HepG2 (cell line): ENCODE data around the gene XPC. TPM values are rescaled to one million over a fixed set of nuclear protein-coding genes. Genes with fewer than 3 reads are reported as not detected.

Experiments used
- ATAC-seq: fragments of 200-7000 bp; cut with Tn5 transposase; 3 replicates; pipeline ENCODE4 v1.9.1; 2020; ENCODE audit warnings: mild to moderate bottlenecking, moderate library complexity
- BruUV-seq: library from RNA; stranded (reverse); fragments of 400-500 nt; replicated peaks from 2 replicates; lab custom pipeline; 2021; lab: Mats Ljungman, UMichigan
- CTCF ChIA-PET: fragments of 300-600 bp; formaldehyde crosslinking; extraction: SDS; loops from one replicate; lab custom pipeline; 2021; ENCODE audit warnings: low total read pairs, inconsistent platforms, low intra/inter-chr PET ratio; lab: Yijun Ruan, JAX
- POLR2A ChIA-PET: fragments of 350-600 bp; sonication (Branson Sonifier 250); formaldehyde crosslinking; loops from one replicate; lab custom pipeline; 2020; ENCODE audit warnings: antibody characterized with exemption, inconsistent platforms; lab: Yijun Ruan, JAX
- DNase-seq: peaks from one replicate; pipeline ENCODE4 v3.0.0-alpha.2; 2015; ENCODE audit warnings: low spot score
- FAIRE-seq: peaks from 3 replicates; lab custom pipeline; 2011; peaks lifted over from hg19 to GRCh38; lab: Jason Lieb, UNC
- H2AFZ ChIP-seq: one replicate; pipeline ENCODE4 v1.6.1; 2011; ENCODE audit warnings: low read length, inconsistent platforms
- H3K27ac ChIP-seq: fragments of 300-600 bp; 3 replicates; pipeline ENCODE4 v1.8.0; 2011; ENCODE audit warnings: mixed run types, mild to moderate bottlenecking, mixed read lengths, low read length, inconsistent platforms; ENCODE audit not compliant: insufficient read depth; ENCODE audit errors: extremely low read length
- H3K27me3 ChIP-seq, 2 experiments: fragments of 200-600 bp in 1 of 2; 2 replicates in 1 of 2; 3 replicates in 1 of 2; pipeline versions ENCODE4 v1.6.0 to v1.8.0; 2011; ENCODE audit warnings: low read length in 2 of 2, mild to moderate bottlenecking in 2 of 2, moderate library complexity in 2 of 2, inconsistent platforms in 1 of 2; ENCODE audit not compliant: insufficient read depth in 2 of 2, control insufficient read depth in 1 of 2
- H3K36me3 ChIP-seq, 2 experiments: fragments of 200-600 bp in 1 of 2; replicated peaks in 1 of 2; 2 replicates in 1 of 2; 3 replicates in 1 of 2; pipeline versions ENCODE4 v1.5.1 to v1.8.0; 2011; ENCODE audit warnings: low read length in 2 of 2, inconsistent platforms in 1 of 2; ENCODE audit not compliant: insufficient read depth in 2 of 2, control insufficient read depth in 1 of 2
- H3K4me1 ChIP-seq: 2 replicates; pipeline ENCODE4 v1.5.1; 2012; ENCODE audit warnings: low read length, inconsistent platforms; ENCODE audit not compliant: insufficient read depth
- H3K4me2 ChIP-seq: 2 replicates; pipeline ENCODE4 v1.6.0; 2011; ENCODE audit warnings: low read depth, low read length, inconsistent platforms
- H3K4me3 ChIP-seq, 3 experiments: fragments of 200-600 bp in 1 of 3; sonication (generic), shearing (Covaris generic) in 1 of 3; replicated peaks in 1 of 3; 2 replicates each; pipeline ENCODE4 v1.5.1; 2011 to 2016; ENCODE audit warnings: low read length in 3 of 3, inconsistent platforms in 2 of 3, low read depth in 2 of 3, mild to moderate bottlenecking in 2 of 3, control low read depth in 1 of 3, mixed read lengths in 1 of 3; ENCODE audit not compliant: insufficient read depth in 1 of 3
- H3K79me2 ChIP-seq: one replicate; pipeline ENCODE4 v1.6.1; 2011; ENCODE audit warnings: low read length, inconsistent platforms; ENCODE audit not compliant: insufficient read depth
- H3K9ac ChIP-seq: 2 replicates; pipeline ENCODE4 v1.6.0; 2011; ENCODE audit warnings: mild to moderate bottlenecking, low read depth, low read length, inconsistent platforms; ENCODE audit not compliant: insufficient read depth
- H3K9me3 ChIP-seq: 2 replicates; pipeline ENCODE4 v1.5.1; 2012; ENCODE audit warnings: mild to moderate bottlenecking, low read length
- H4K20me1 ChIP-seq: 2 replicates; pipeline ENCODE4 v1.6.0; 2011; ENCODE audit warnings: inconsistent platforms, mild to moderate bottlenecking, low read length, moderate library complexity; ENCODE audit not compliant: insufficient read depth
- IRF2 ChIP-seq: IDR thresholded peaks from 2 replicates; pipeline ENCODE4 v1.6.1; 2018; ENCODE audit warnings: missing genetic modification reagents, missing compliant biosample characterization
- REST ChIP-seq, 2 experiments: IDR thresholded peaks; 2 replicates each; pipeline ENCODE4 v1.6.1; 2011 to 2012; ENCODE audit warnings: low read length in 2 of 2, borderline replicate concordance in 1 of 2, low read depth in 1 of 2, mild to moderate bottlenecking in 1 of 2, moderate library complexity in 1 of 2
- SP4 ChIP-seq: sonication (generic); formaldehyde crosslinking; IDR thresholded peaks from 2 replicates; pipeline ENCODE4 v1.8.1; 2023; ENCODE audit warnings: mild to moderate bottlenecking, missing genetic modification reagents
- XRCC5 ChIP-seq: fragments of 200-400 bp; formaldehyde crosslinking; optimal IDR thresholded peaks from 2 replicates; pipeline ENCODE3; 2017; ENCODE audit warnings: mild to moderate bottlenecking, low read length
- ZNF510 ChIP-seq: sonication (generic); formaldehyde crosslinking; IDR thresholded peaks from 2 replicates; pipeline ENCODE4 v1.4.0; 2020; ENCODE audit warnings: low read depth, mild to moderate bottlenecking, missing genetic modification reagents
- whole genome bisulfite sequencing: methylation state at CpG from one replicate; pipeline ENCODE4 v1.1.6; 2017; ENCODE audit warnings: low lambda C conversion rate; 5-methylcytosine and 5-hydroxymethylcytosine counted together
- in situ Hi-C: cut with HindIII; loops from 2 replicates; pipeline ENCODE4 v1.10.0; 2017; ENCODE audit warnings: low pct_unique_long_range_greater_than_20kb; ENCODE audit not compliant: extremely low pct_ligation_motif_present
- intact Hi-C: fragments of 100-400 bp; cut with micrococcal nuclease; formaldehyde crosslinking; loops from one replicate; pipeline ENCODE4 v1.10.0; 2022; ENCODE audit not compliant: unreplicated experiment
- polyA plus RNA-seq, 8 experiments: library from polyadenylated mRNA; depleted of rRNA in 3 of 8; stranded (reverse) in 7 of 8; unstranded in 1 of 8; fragments of >200 nt; fragmentation: Illumina TruSeq in 4 of 8; extraction: Trizol in 4 of 8; gene quantifications; 2 replicates each; pipeline versions ENCODE4 v1.2.1 to v1.2.3, GENCODE V29; 2011 to 2016; ENCODE audit warnings: low read depth in 4 of 8, missing spikeins in 1 of 8, mixed read lengths in 1 of 8; ENCODE audit not compliant: insufficient read depth in 1 of 8
- total RNA-seq, 5 experiments: library from RNA; depleted of rRNA; stranded (reverse); fragments of >200 nt; fragmentation: Illumina TruSeq; extraction: Trizol; gene quantifications; 2 replicates each; pipeline ENCODE4 v1.2.3, GENCODE V29; 2016; ENCODE audit warnings: low read depth in 1 of 5

The XPC gene
- total and polyA plus RNA-seq, 2 of the 13 experiments (the other 11 are each of a cell fraction or from before 2014, with no cell fraction given) = 9.4 to 24.1 TPM

DNA sequence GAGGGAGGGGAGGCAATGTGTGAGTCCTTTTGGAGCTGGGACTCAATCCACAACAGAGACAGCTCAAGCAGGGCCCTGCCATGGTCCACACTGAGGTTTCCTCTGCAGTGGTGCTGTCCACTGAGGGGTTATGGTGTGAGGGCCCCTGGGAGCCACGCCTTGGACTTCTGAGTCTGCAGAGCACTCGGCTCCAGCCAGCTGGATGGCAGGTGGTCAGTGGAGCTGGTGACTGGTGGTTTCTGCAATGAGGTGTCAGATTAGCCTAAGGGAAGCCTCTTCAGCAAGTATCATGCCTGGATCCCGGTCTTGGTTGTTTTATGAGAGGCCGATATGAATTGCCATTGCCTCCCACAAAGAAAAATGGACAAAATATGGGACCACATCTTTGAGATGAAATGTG, 21.9 kb upstream of the XPC start (continued):
- TF ChIP-seq REST (IDR thresholded peaks at IDR 0.05; ENCODE audit: borderline replicate concordance in 1 of 2, low read depth in 1 of 2, low read length in 2 of 2) (no peak), IRF2 (CRISPR knock-in tag) (no peak)

DNA sequence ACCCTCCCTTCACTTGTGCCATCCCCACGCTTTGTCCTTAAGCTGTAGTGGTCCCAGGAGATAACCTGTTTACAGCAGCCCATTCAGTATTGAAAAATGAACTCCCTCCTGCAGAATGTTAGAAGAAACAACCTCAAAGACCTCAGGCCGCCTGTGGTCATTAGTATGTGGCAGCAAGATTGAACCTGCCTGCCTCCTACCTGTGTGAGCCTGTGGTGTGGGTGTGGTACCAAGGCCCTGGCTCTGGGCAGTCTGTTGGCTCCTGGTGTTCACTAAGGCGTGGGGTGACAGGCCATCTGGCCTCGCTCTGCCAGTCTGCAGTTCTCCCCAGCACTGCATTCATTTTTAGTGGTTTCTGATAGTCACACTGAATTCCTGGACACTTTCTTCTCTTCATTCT, 21.2 kb upstream of the XPC start:
- in situ Hi-C loops = loop anchor here (10.0 kb wide), 2 partner anchors 265 to 305 kb away; no protein-coding TSS in a partner anchor

More for the DNA sequence above, 21.2 kb upstream of the XPC start:
- Histone ChIP-seq H3K4me1 (peaks cover 46% of the 10 kb centered on the region), H3K79me2 (peaks cover 3% of the 10 kb centered on the region), H3K27ac (no peak overlapping the region), H3K27me3 (no peaks in the 10 kb centered on the region), H3K9ac (no peak overlapping the region), H2AFZ (no peak overlapping the region), H4K20me1 (no peaks in the 10 kb centered on the region), H3K36me3 (peaks cover 5 to 35% of the 10 kb centered on the region in 2 experiments; a peak in 4 of 5 replicates), H3K4me2 (no peak overlapping the region), H3K9me3 (no peaks in the 10 kb centered on the region), H3K4me3 (no peak overlapping the region)
- WGBS = 88% methylated on average over 4 of the region's 4 CpGs
- FAIRE-seq (no peak), ATAC-seq (no peak), DNase-seq (no peak)
- TF ChIP-seq ZNF510 (CRISPR knock-in tag) (no peak), XRCC5 (no peak), SP4 (no peak)
- BruUV-seq = no TSS peak
- ChIA-PET CTCF (no interaction called here), POLR2A (interaction anchor here (5.5 kb wide), 1 partner anchor 21 kb away, joined by 33 read pairs; the partner anchor contains the start of genes LSM3 and XPC)
- intact Hi-C loops = loop anchor here (5.0 kb wide), 1 partner anchor 302 kb away; no protein-coding TSS in a partner anchor
